H1 (cell line): Measurements from ENCODE around the gene BTN1A1. TPM values are rescaled to one million over a fixed set of nuclear protein-coding genes. Genes with fewer than 3 reads are reported as not detected.

ENCODE experiments used
- CTCF ChIA-PET: fragments of 300-600 bp; sonication (Branson Sonifier 250); formaldehyde crosslinking; loops from one replicate; lab custom pipeline; 2021; ENCODE audit not compliant: partially characterized antibody; lab: Charles Lee
- POLR2A ChIA-PET: fragments of 300-600 bp; sonication (Branson Sonifier 250); formaldehyde crosslinking; loops from one replicate; lab custom pipeline; 2021; ENCODE audit warnings: inconsistent platforms; ENCODE audit not compliant: partially characterized antibody; lab: Charles Lee
- DNase-seq, 2 experiments: peaks; one replicate each; pipeline versions ENCODE4 v3.0.0 to v3.0.0-alpha.2; 2010 to 2022; ENCODE audit warnings: low spot score in 2 of 2, low read depth in 1 of 2, mixed read lengths in 1 of 2
- FAIRE-seq: peaks from 2 replicates; lab custom pipeline; 2011; peaks lifted over from hg19 to GRCh38; lab: Jason Lieb, UNC
- H2AFZ ChIP-seq: 2 replicates; pipeline ENCODE4 v1.8.1; 2012; ENCODE audit warnings: low read length, inconsistent platforms
- H2AK5ac ChIP-seq: 2 replicates; pipeline ENCODE4 v1.6.1; 2013; ENCODE audit warnings: low read depth, low read length
- H2BK120ac ChIP-seq: replicated peaks from 2 replicates; pipeline ENCODE3; 2013; ENCODE audit warnings: low read depth, low read length, inconsistent platforms
- H2BK12ac ChIP-seq: 2 replicates; pipeline ENCODE4 v1.6.1; 2013; ENCODE audit warnings: low read depth, low read length
- H2BK15ac ChIP-seq: 2 replicates; pipeline ENCODE4 v1.6.1; 2013; ENCODE audit warnings: low read length
- H2BK20ac ChIP-seq: 2 replicates; pipeline ENCODE4 v1.6.1; 2013; ENCODE audit warnings: low read length
- H2BK5ac ChIP-seq: 2 replicates; pipeline ENCODE4 v1.6.1; 2013; ENCODE audit warnings: low read depth, low read length
- H3K14ac ChIP-seq: 2 replicates; pipeline ENCODE4 v1.6.1; 2013; ENCODE audit warnings: inconsistent platforms; ENCODE audit not compliant: insufficient read length
- H3K18ac ChIP-seq: 2 replicates; pipeline ENCODE4 v1.6.1; 2013; ENCODE audit warnings: low read length; ENCODE audit errors: extremely low read depth
- H3K23ac ChIP-seq: 2 replicates; pipeline ENCODE4 v1.6.1; 2013; ENCODE audit warnings: inconsistent platforms; ENCODE audit not compliant: insufficient read length
- H3K23me2 ChIP-seq: 2 replicates; pipeline ENCODE4 v1.6.1; 2013; ENCODE audit warnings: low read depth, low read length
- H3K27ac ChIP-seq: 2 replicates; pipeline ENCODE4 v1.6.1; 2011; ENCODE audit warnings: low read depth, low read length, inconsistent platforms
- H3K27me3 ChIP-seq, 4 experiments: replicated peaks in 1 of 4; 1 replicate in 1 of 4; 2 replicates in 3 of 4; pipeline versions ENCODE4 v1.6.1 to v1.8.1; 2011 to 2013; ENCODE audit warnings: low read length in 3 of 4, mild to moderate bottlenecking in 3 of 4, inconsistent platforms in 2 of 4, mixed read lengths in 2 of 4, moderate library complexity in 1 of 4; ENCODE audit not compliant: control insufficient read depth in 3 of 4, insufficient read depth in 3 of 4; ENCODE audit errors: extremely low read depth in 1 of 4
- H3K36me3 ChIP-seq, 4 experiments: 2 replicates each; pipeline versions ENCODE4 v1.6.1 to v1.8.1; 2011 to 2013; ENCODE audit warnings: mild to moderate bottlenecking in 4 of 4, low read length in 3 of 4, moderate library complexity in 2 of 4, control low read depth in 1 of 4, inconsistent platforms in 1 of 4; ENCODE audit not compliant: insufficient read depth in 4 of 4, control insufficient read depth in 2 of 4
- H3K4ac ChIP-seq: replicated peaks from 2 replicates; pipeline ENCODE3; 2013; ENCODE audit warnings: low read length, low read depth, mixed read lengths, inconsistent platforms; ENCODE audit not compliant: insufficient read length
- H3K4me1 ChIP-seq, 4 experiments: replicated peaks in 1 of 4; 1 replicate in 1 of 4; 2 replicates in 3 of 4; pipeline versions ENCODE4 v1.6.1 to v1.8.1; 2011 to 2013; ENCODE audit warnings: low read length in 3 of 4, inconsistent platforms in 2 of 4, mixed read lengths in 1 of 4; ENCODE audit not compliant: insufficient read depth in 4 of 4, control insufficient read depth in 3 of 4
- H3K4me2 ChIP-seq, 2 experiments: 2 replicates each; pipeline versions ENCODE4 v1.6.1 to v1.8.1; 2011 to 2013; ENCODE audit warnings: low read depth in 2 of 2, low read length in 2 of 2, control low read depth in 1 of 2, inconsistent platforms in 1 of 2, mild to moderate bottlenecking in 1 of 2; ENCODE audit not compliant: insufficient read depth in 1 of 2
- H3K4me3 ChIP-seq, 4 experiments: fragments of 200-600, 300-600 bp in 1 of 4; sonication (generic), shearing (Covaris generic), sonication (Bioruptor Twin) in 1 of 4; 2 replicates each; pipeline versions ENCODE4 v1.5.1 to v1.8.1; 2011 to 2016; ENCODE audit warnings: low read length in 4 of 4, low read depth in 3 of 4, control low read depth in 2 of 4, inconsistent platforms in 2 of 4, mild to moderate bottlenecking in 2 of 4, mixed read lengths in 1 of 4, moderate library complexity in 1 of 4; ENCODE audit not compliant: insufficient read depth in 2 of 4; ENCODE audit errors: extremely low read depth in 1 of 4
- H3K56ac ChIP-seq: replicated peaks from 2 replicates; pipeline ENCODE3; 2013; ENCODE audit warnings: low read depth, mild to moderate bottlenecking, mixed read lengths, low read length, inconsistent platforms; ENCODE audit not compliant: insufficient read length
- H3K79me1 ChIP-seq: 2 replicates; pipeline ENCODE4 v1.6.1; 2013; ENCODE audit warnings: low read depth, low read length, control low read depth
- H3K79me2 ChIP-seq, 2 experiments: 2 replicates each; pipeline versions ENCODE4 v1.6.1 to v1.8.1; 2012 to 2013; ENCODE audit warnings: low read length in 2 of 2, mild to moderate bottlenecking in 2 of 2, inconsistent platforms in 1 of 2; ENCODE audit not compliant: insufficient read depth in 2 of 2, control insufficient read depth in 1 of 2
- H3K9ac ChIP-seq, 4 experiments: replicated peaks in 1 of 4; 1 replicate in 1 of 4; 2 replicates in 3 of 4; pipeline versions ENCODE4 v1.6.1 to v1.8.1; 2011 to 2013; ENCODE audit warnings: low read depth in 3 of 4, low read length in 3 of 4, control low read depth in 2 of 4, mild to moderate bottlenecking in 2 of 4, moderate library complexity in 2 of 4, inconsistent platforms in 1 of 4; ENCODE audit errors: extremely low read depth in 1 of 4
- H3K9me3 ChIP-seq, 2 experiments: 2 replicates each; pipeline versions ENCODE4 v1.6.1 to v1.8.1; 2012 to 2013; ENCODE audit warnings: mild to moderate bottlenecking in 2 of 2, moderate library complexity in 2 of 2, control low read depth in 1 of 2, inconsistent platforms in 1 of 2, low read depth in 1 of 2, low read length in 1 of 2, mixed read lengths in 1 of 2; ENCODE audit not compliant: insufficient read depth in 2 of 2
- H4K20me1 ChIP-seq, 2 experiments: replicated peaks in 1 of 2; 2 replicates each; pipeline versions ENCODE3 to v1.8.1; 2011 to 2013; ENCODE audit warnings: inconsistent platforms in 2 of 2, low read length in 2 of 2, mild to moderate bottlenecking in 1 of 2; ENCODE audit not compliant: insufficient read depth in 2 of 2, control insufficient read depth in 1 of 2
- H4K5ac ChIP-seq: 2 replicates; pipeline ENCODE4 v1.6.1; 2013; ENCODE audit warnings: low read length, low read depth, mixed read lengths, inconsistent platforms; ENCODE audit not compliant: insufficient read length
- H4K8ac ChIP-seq: 2 replicates; pipeline ENCODE4 v1.8.0; 2013; ENCODE audit warnings: mild to moderate bottlenecking, moderate library complexity, low read length, inconsistent platforms; ENCODE audit not compliant: insufficient read depth; ENCODE audit errors: extremely low read depth
- H4K91ac ChIP-seq: replicated peaks from 2 replicates; pipeline ENCODE3; 2013; ENCODE audit warnings: low read length, mixed read lengths, inconsistent platforms; ENCODE audit not compliant: insufficient read length
- POLR2A ChIP-seq, 2 experiments: IDR thresholded peaks; 1 replicate in 1 of 2; 2 replicates in 1 of 2; pipeline ENCODE4 v1.6.1; 2011; ENCODE audit warnings: low read depth in 2 of 2, low read length in 2 of 2, mild to moderate bottlenecking in 2 of 2; ENCODE audit errors: control extremely low read depth in 1 of 2
- SIX5 ChIP-seq: IDR thresholded peaks from 2 replicates; pipeline ENCODE4 v1.6.1; 2011; ENCODE audit warnings: mild to moderate bottlenecking, low read depth, low read length
- WGBS, 2 experiments: shearing (Covaris generic) in 1 of 2; methylation state at CpG; one replicate each; pipeline versions ENCODE4 v1.1.6 to v1.1.7; 2013 to 2015; ENCODE audit warnings: low lambda C conversion rate in 2 of 2, mixed read lengths in 2 of 2, inconsistent platforms in 1 of 2, low coverage in 1 of 2, missing lambda C conversion rate in 1 of 2; ENCODE audit not compliant: insufficient replicate concordance in 2 of 2, insufficient coverage in 1 of 2, insufficient read length in 1 of 2; ENCODE audit errors: extremely low coverage in 1 of 2, missing lambda C conversion rate in 1 of 2; 5-methylcytosine and 5-hydroxymethylcytosine counted together
- polyA plus RNA-seq, 7 experiments: library from polyadenylated mRNA; depleted of rRNA in 3 of 7; stranded (reverse) in 5 of 7; unstranded in 2 of 7; fragments of >200 nt in 5 of 7; fragments of 200-250 nt in 2 of 7; gene quantifications; 1 replicate in 5 of 7; 2 replicates in 1 of 7; 4 replicates in 1 of 7; pipeline versions ENCODE4 v1.2.1 to v1.2.3, GENCODE V29; 2011 to 2013; ENCODE audit warnings: missing spikeins in 2 of 7, mixed read lengths in 2 of 7
- total RNA-seq: library from RNA; stranded (reverse); fragmentation: NEBNext Ultra II Directional; extraction: Animal tissue kit (Norgen Biotek cat#: 25700); gene quantifications from 2 replicates; pipeline ENCODE4 v1.2.1, GENCODE V29; 2021

The BTN1A1 gene
- total and polyA plus RNA-seq, 2 of the 8 experiments (the other 6 are each of a cell fraction or from before 2014, with no cell fraction given), result 0.28 to 0.35 TPM

GRCh38 chr6:26482338-26482737 is 17.8 kb upstream of the BTN1A1 start:
- Histone ChIP-seq H3K27ac (no peak overlapping the region), H3K79me1 (no peaks in the 10 kb centered on the region), H3K27me3 (no peaks in the 10 kb centered on the region), H2AK5ac (no peak overlapping the region), H4K91ac (no peak overlapping the region), H2BK120ac (no peak overlapping the region), H3K4me2 (no peak overlapping the region), H3K4me3 (no peak overlapping the region), H3K23ac (no peak overlapping the region), H3K14ac (no peak overlapping the region), H2BK12ac (no peak overlapping the region), H3K79me2 (no peaks in the 10 kb centered on the region), H3K23me2 (no peaks in the 10 kb centered on the region), H2BK20ac (no peak overlapping the region), H3K4ac (no peak overlapping the region), H4K5ac (no peak overlapping the region), H4K8ac (no peak overlapping the region), H3K4me1 (no peaks in the 10 kb centered on the region), H3K36me3 (no peaks in the 10 kb centered on the region), H3K56ac (no peak overlapping the region), H2AFZ (no peak overlapping the region), H2BK15ac (no peak overlapping the region), H3K18ac (no peak overlapping the region), H3K9ac (no peak overlapping the region), H3K9me3 (peaks cover 3 to 6% of the 10 kb centered on the region in 2 experiments; a peak in 2 of 4 replicates), H4K20me1 (no peaks in the 10 kb centered on the region), H2BK5ac (no peak overlapping the region)
- POLR2A ChIA-PET, result no interaction called here
- DNase-seq (no peak), FAIRE-seq (no peak)
- CTCF ChIA-PET, result interaction anchor here (0.6 kb wide), 1 partner anchor 126 kb away, joined by 3 read pairs; no protein-coding TSS in a partner anchor
- TF ChIP-seq POLR2A (IDR thresholded peaks at IDR 0.05; ENCODE audit: control extremely low read depth in 1 of 2, low read depth in 2 of 2, low read length in 2 of 2), result no peak
- TF ChIP-seq SIX5, result no peak
- 82% methylated on average over 4 of the region's 4 CpGs; no CpG with 5 or more reads in 1 of the 2 experiments for WGBS, 2 experiments
